Measurements from ENCODE around the gene ZNF229.
A peak's percentile ranks its signal among the peaks of the same experiment; 100 is the strongest.
"Not testable (repeated sequence)": the region's sequence is repeated elsewhere in the genome, so short reads cannot be mapped to it uniquely, and the experiment has no call there.

Gene ZNF229

GRCh38 chr19:44447916-44448674 lies at the start of gene ZNF229:
Gene ZNF229 (minus strand): TSS chr19:44448472. CDS start chr19:44442847, 5,625 bp downstream.
- peak; percentile 94 for DNase-seq

- DNase-seq, result no peak
Measured at GRCh38 chr19:44496711-44497110, 48.4 kb upstream of the ZNF229 start.

- DNase-seq, result peak; percentile 26
Measured at GRCh38 chr19:44476559-44477408, 28.5 kb upstream of the ZNF229 start.

GRCh38 chr19:44468730-44469129 lies 20.5 kb upstream of the ZNF229 start:
- not testable (repeated sequence) for DNase-seq

- not testable (repeated sequence) for DNase-seq
Measured at GRCh38 chr19:44462600-44463286, 14.5 kb upstream of the ZNF229 start.

GRCh38 chr19:44456016-44456415 lies 7.7 kb upstream of the ZNF229 start:
- DNase-seq, result not testable (repeated sequence)

- no peak for DNase-seq
Measured at GRCh38 chr19:44455100-44455499, 6.8 kb upstream of the ZNF229 start.

- no peak for DNase-seq
Measured at GRCh38 chr19:44452367-44452766, 4.1 kb upstream of the ZNF229 start.

- no peak for DNase-seq
Measured at GRCh38 chr19:44451687-44452086, 3.4 kb upstream of the ZNF229 start.

- DNase-seq, result no peak
Measured at GRCh38 chr19:44438441-44438840, 9.8 kb downstream of the ZNF229 start.

GRCh38 chr19:44435441-44435840 lies 12.8 kb downstream of the ZNF229 start:
- DNase-seq, result no peak

GRCh38 chr19:44430956-44431355 lies 17.3 kb downstream of the ZNF229 start:
- peak; percentile 3 for DNase-seq

GRCh38 chr19:44415553-44415952 lies 32.7 kb downstream of the ZNF229 start:
- DNase-seq, result not testable (repeated sequence)

- DNase-seq, result peak; percentile 96
Measured at GRCh38 chr19:44401139-44402115, 46.8 kb downstream of the ZNF229 start, which contains the start of gene ZNF285. Gene ZNF285 (minus strand): TSS chr19:44401608. CDS start chr19:44397213, 4,395 bp downstream.

- DNase-seq, result not testable (repeated sequence)
Measured at GRCh38 chr19:44389268-44389667, 59.0 kb downstream of the ZNF229 start.

Data from fibroblast of skin of right biceps (primary cell).